ENCODE measurements around the gene DDAH1.

The DDAH1 gene

DNA sequence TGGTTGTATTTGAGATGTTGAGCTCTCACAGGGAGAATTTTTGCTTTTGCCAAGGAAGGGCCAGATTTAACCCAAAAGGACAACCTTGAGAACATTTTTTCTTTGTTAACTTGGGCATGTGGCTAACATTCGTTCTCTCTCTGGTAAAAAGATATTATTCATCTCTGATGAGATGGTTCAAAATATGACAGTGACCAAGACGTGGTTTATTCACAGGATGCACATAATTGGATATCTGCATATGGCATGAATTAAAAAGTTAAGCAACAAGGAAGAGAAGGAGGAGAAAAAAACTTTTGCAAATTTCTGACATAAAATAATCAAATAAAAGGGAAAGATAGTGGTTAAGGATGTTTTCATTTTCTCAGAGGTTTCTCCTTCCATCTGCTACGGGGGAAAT lies 145.5 kb downstream of the DDAH1 start:
- H3K4me3 ChIP-seq (ENCODE audit: low read depth, low read length) = no peak overlapping the region
- H3K27ac ChIP-seq = no peak overlapping the region
- H3K36me3 ChIP-seq = no peaks in the 10 kb centered on the region; the same call in 1 of the 2 replicates
- no peak for DNase-seq
- no peaks in the 10 kb centered on the region for H3K27me3 ChIP-seq (ENCODE audit: insufficient read depth, low read depth, severe bottlenecking)
- H3K9me3 ChIP-seq (ENCODE audit: severe bottlenecking) = no peaks in the 10 kb centered on the region
- TF ChIP-seq, protein P1, sequence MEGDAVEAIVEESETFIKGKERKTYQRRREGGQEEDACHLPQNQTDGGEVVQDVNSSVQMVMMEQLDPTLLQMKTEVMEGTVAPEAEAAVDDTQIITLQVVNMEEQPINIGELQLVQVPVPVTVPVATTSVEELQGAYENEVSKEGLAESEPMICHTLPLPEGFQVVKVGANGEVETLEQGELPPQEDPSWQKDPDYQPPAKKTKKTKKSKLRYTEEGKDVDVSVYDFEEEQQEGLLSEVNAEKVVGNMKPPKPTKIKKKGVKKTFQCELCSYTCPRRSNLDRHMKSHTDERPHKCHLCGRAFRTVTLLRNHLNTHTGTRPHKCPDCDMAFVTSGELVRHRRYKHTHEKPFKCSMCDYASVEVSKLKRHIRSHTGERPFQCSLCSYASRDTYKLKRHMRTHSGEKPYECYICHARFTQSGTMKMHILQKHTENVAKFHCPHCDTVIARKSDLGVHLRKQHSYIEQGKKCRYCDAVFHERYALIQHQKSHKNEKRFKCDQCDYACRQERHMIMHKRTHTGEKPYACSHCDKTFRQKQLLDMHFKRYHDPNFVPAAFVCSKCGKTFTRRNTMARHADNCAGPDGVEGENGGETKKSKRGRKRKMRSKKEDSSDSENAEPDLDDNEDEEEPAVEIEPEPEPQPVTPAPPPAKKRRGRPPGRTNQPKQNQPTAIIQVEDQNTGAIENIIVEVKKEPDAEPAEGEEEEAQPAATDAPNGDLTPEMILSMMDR (IDR thresholded peaks at IDR 0.05; ENCODE audit: low read depth, low read length) = no peak

DNA sequence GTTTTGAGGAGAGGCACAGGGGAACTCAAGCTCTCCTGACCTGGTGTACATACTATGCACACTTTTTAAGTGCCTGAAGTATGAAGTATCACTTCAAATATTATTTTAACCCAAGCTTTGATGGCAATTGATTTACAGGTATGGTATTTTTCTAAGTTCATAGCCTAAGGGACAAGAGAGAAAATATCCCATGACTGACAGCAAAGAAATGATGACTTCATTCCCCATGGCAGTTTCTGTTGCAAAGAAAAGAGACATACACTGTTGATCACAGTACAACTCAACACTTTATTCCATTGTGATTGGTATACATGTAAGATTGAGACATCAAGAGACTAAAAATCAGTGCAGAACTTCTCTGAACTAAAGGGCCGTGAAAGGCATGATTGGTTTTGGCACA lies 146.7 kb downstream of the DDAH1 start:
- DNase-seq = no peak
- TF ChIP-seq, protein P1 (IDR thresholded peaks at IDR 0.05; ENCODE audit: low read depth, low read length) = no peak
- H3K4me3 ChIP-seq (ENCODE audit: low read depth, low read length) = no peak overlapping the region
- H3K27me3 ChIP-seq (ENCODE audit: insufficient read depth, low read depth, severe bottlenecking) = no peaks in the 10 kb centered on the region
- no peak overlapping the region for H3K27ac ChIP-seq
- H3K36me3 ChIP-seq = no peaks in the 10 kb centered on the region; the same call in 1 of the 2 replicates
- no peaks in the 10 kb centered on the region for H3K9me3 ChIP-seq (ENCODE audit: severe bottlenecking)

DNA sequence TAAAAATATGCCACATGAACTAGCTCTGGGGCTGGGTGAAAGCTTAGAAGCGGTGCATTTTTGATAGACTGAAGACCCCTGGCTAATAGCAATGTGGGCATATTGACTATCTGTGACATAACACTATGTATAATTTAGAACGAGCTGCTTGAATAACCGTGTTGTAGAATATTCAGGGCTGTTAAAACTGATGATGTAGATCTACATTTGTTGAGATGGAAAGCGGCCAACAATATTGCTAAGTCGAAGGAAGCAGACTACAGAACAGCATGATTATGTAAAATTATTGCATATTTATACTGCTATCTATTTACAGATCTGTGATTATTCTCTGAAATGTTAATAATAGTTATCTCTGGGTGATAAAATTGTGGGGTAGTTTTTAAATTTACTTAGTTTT lies 147.4 kb downstream of the DDAH1 start:
- TF ChIP-seq, protein P1 (IDR thresholded peaks at IDR 0.05; ENCODE audit: low read depth, low read length) = no peak
- no peak for DNase-seq
- H3K27ac ChIP-seq = no peak overlapping the region

DNA sequence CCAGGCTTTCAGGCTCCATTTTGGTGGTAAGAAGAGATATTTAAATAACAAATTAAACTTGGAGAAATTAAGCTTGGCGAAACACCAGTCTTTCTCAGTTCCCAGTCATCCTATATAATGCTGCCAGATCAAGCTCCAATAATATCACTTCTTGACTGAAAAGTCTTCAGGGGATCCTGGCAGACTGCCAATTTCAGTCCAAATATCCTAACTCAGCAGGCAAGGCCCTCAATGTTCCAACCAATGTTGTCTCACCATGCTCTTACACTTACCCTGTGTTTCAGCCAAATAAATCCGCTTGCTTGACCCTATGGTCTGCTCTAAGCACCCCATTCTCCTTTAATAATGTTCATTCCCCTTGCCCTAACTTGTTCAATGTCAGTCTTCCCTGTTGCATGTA lies 148.6 kb downstream of the DDAH1 start:
- no peak overlapping the region for H3K27ac ChIP-seq
- no peaks in the 10 kb centered on the region for H3K36me3 ChIP-seq
- no peaks in the 10 kb centered on the region for H3K27me3 ChIP-seq (ENCODE audit: insufficient read depth, low read depth, severe bottlenecking)
- TF ChIP-seq, protein P1 (IDR thresholded peaks at IDR 0.05; ENCODE audit: low read depth, low read length) = no peak
- DNase-seq = no peak
- H3K9me3 ChIP-seq (ENCODE audit: severe bottlenecking) = no peaks in the 10 kb centered on the region
- no peak overlapping the region for H3K4me3 ChIP-seq (ENCODE audit: low read depth, low read length)

More for the DNA sequence above, 147.4 kb downstream of the DDAH1 start:
- Histone ChIP-seq H3K4me3 (ENCODE audit: low read depth, low read length) (no peak overlapping the region), H3K27me3 (ENCODE audit: insufficient read depth, low read depth, severe bottlenecking) (no peaks in the 10 kb centered on the region), H3K36me3 (no peaks in the 10 kb centered on the region), H3K9me3 (ENCODE audit: severe bottlenecking) (no peaks in the 10 kb centered on the region)

DNA sequence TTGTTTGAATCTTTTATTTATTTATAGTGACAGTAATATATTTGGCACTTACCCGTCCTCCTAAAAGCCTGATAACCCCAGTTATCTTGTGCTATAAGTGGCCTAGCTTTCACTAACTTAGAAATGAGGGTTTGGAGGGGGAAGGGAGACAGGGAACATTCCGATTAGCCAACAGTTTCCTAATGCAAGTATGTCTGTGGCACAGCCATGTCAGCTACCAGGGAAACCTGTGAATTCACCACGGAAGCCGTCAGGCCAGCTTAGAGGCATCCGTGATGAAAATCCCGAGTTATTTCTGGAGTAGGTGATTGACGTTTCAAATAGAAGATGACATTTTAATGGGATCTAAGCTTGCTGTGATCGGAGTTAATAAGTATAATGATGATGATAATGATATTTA lies 149.2 kb downstream of the DDAH1 start:
- Histone ChIP-seq H3K27ac (no peak overlapping the region), H3K9me3 (ENCODE audit: severe bottlenecking) (no peaks in the 10 kb centered on the region), H3K36me3 (no peaks in the 10 kb centered on the region), H3K4me3 (ENCODE audit: low read depth, low read length) (no peak overlapping the region), H3K27me3 (ENCODE audit: insufficient read depth, low read depth, severe bottlenecking) (no peaks in the 10 kb centered on the region)
- DNase-seq = no peak
- TF ChIP-seq, protein P1 (IDR thresholded peaks at IDR 0.05; ENCODE audit: low read depth, low read length) = no peak

DNA sequence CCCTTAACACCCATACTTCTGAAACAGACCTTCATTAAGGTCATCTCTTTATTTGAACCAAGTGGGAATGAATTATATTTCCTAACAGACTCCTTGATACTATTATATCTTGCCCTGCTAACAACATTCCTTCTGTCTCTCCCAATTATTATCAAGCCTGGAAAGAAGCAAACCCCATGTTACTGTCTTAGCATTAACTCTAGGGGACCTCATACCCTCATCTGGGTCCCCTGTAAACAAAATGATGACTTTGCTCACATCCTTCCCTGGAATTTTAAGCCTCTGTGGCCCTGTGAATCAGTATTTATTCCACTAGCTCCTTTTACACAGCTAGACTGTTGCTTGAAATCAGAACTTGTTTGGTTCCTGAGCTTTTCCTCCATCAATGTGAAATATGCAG lies 150.2 kb downstream of the DDAH1 start:
- TF ChIP-seq, protein P1 (IDR thresholded peaks at IDR 0.05; ENCODE audit: low read depth, low read length) = no peak
- H3K27me3 ChIP-seq (ENCODE audit: insufficient read depth, low read depth, severe bottlenecking) = no peaks in the 10 kb centered on the region
- H3K4me3 ChIP-seq (ENCODE audit: low read depth, low read length) = no peak overlapping the region
- no peak for DNase-seq
- no peak overlapping the region for H3K27ac ChIP-seq
- H3K9me3 ChIP-seq (ENCODE audit: severe bottlenecking) = no peaks in the 10 kb centered on the region
- no peaks in the 10 kb centered on the region for H3K36me3 ChIP-seq
